DMS53 treated with DMSO at 0.1 percent for 48 hours (cell line): Measurements from ENCODE around the gene PLPP1.

Source experiments
- DNase-seq: peaks from one replicate; lab custom pipeline; 2025; ENCODE audit not compliant: unreplicated experiment; lab: John Stamatoyannopoulos, UW

PLPP1 gene

DNA sequence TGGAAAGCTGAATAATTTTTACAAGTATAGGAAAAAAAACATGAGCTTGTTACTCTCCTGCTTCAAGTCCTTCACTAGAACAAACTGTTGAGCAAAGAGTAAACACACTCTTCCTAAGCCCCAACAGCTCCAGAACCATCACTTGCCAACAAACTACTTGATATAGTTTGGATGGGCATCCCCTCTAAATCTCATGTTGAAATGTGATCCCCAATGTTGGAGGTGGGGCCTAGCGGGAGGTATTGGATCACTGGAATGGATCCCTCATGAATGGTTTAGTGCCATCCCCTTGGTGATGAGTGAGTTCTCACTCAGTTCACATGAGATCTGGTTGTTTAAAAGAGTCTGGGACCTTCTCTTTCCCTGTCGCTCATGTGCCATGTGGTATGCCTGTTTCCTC, 82.8 kb downstream of the PLPP1 start:
- DNase-seq, result no peak

DNA sequence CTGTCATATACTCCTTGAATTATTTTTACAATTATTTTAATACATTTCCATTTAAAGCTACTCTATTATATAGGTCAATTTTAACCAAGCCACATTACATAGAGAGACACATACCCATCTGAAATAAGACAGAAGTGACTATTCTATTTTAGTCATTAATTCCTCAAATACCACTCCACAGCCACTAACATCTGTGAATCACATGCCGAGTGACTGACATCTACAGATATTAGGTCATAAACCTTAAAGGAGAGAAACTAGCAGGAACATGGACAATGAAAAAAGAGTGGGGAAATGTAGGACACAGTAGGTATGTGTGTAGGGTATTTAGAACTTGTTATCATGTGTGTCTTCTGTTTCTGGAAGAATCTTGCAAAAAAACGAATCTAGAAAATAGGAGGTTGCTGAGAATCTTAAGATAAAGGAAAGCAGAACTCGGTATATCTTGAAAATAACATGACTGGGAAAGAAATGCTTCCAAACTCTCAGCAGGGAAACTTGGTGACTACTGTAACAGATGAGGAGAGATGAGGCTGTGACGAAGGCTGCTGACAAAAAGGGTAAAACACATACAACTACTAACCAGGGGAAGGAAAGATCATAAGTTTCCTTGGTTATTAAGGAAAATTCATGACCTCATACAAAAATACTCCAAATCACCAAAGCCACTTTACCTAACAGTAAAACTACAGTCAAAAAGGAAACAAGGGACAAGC, 84.6 kb downstream of the PLPP1 start:
- no peak for DNase-seq

DNA sequence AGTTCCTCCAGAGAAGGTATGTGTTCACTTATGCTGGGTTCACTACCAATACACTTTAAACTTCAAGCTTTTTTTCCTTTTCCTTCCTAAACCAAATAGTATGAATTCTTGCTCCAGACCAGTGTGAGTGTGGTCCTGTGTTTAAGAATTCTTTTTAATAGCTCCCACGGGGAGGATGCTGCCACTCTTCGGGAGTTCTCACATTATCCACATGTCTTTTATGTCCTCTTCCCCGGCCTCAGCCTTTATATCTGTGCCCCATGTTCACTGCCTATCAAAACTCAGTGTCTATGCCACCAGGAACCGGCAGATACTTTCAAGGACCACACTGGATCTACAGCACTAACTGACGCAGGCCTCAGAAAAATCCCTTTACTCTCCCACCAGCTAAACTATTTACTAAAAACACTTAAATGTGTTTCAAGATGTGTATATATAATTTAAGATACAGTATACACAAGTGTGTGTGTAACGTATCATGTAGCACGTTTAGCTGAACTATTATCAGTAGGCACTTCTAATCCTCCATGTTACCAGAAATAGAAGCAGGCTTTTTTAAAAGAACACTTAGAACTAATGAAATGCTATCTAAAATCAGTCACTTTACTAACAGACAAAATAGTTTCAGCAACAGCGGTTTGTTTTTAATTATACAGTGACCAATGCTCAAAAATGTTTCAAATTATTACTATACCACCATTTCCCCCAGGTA, 88.0 kb downstream of the PLPP1 start:
- no peak for DNase-seq

DNA sequence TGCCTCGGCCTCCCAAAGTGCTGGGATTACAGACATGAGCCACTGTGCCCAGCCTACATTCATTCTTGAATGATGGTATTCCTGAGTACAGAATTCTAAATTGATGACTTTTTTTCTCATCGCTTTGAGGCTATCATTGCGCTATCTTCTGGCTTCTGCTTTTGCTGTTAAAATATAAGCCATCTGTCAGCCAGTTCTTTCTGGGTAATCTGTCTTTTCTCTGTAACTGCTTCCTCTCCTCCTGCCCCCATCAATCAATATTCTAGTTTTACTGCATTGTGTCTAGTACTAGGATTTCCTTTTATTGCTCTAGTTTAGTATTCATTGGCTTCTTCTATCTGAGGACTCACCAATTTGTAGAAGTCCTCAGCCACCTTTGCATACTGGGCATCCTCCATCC, 89.0 kb downstream of the PLPP1 start:
- DNase-seq, result no peak

DNA sequence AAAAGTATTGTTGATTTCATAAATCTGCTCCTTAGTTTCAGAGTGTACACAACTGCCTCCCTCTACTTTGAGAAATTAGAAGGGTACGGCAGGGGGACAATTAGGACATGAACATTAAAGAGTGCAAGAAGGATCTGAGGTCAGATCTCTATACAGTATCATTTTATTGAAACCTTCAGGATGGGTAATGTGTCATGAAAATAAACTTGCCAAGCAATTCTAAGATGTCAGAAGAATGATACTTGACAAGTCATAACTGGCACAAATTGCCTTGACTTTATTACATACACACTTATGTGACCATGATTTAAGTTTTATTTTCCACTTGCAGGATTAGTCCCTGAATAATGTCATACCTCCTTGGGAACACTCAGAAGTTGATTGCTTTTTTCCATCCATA, 92.8 kb downstream of the PLPP1 start:
- no peak for DNase-seq

DNA sequence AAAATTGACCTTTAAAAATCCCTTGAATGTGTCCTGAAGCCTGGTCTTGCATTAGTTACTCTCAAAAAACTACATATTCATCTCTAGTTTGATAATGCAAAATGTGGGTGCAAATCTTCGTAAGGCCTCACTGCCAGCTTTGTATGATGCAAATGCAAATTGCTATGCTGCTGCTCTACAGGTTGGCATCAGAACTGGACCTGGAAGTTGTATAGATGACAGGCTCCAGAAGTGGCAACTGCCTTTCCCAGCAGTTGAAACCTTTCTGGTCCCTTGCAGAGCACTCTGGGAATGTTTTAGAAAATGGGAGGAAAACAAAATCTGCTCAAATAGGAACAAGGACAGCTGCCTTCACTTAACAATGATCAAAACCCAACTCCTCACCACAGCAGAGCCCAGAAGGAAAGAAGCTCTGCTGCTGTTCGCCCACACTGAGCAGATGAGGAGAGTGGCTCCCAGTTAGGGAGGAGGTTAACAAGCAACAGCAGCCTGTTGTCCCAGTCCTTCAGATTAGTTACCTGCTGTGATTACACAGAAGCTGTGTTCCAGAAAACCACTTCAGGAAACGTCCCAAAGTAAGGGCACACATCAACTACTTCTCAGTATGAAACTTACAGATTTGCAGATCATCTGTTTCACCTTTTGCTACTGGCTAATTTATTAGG, 93.5 kb downstream of the PLPP1 start:
- DNase-seq, result no peak

DNA sequence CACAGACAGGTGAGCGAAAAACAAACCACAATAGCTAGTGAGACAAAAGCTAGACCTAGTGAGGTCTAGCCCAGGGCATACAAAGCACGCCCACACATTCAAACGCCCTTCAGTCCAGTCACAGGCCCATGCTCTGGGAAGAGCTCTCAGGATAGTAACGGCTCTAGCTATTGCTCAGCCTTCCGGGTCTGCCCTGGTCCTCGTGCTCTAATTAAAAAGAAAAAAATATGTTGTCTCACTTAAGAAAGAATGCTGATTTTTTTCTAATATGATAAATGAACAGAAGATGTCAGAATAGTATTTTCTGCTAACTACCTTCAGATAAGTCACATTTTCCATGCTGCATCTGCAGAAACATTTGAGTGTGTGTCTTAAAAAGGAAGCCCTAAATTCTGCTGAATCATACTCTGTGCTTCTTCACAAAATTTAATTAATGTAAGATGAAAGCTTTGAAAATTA, 94.5 kb downstream of the PLPP1 start:
- DNase-seq, result no peak

DNA sequence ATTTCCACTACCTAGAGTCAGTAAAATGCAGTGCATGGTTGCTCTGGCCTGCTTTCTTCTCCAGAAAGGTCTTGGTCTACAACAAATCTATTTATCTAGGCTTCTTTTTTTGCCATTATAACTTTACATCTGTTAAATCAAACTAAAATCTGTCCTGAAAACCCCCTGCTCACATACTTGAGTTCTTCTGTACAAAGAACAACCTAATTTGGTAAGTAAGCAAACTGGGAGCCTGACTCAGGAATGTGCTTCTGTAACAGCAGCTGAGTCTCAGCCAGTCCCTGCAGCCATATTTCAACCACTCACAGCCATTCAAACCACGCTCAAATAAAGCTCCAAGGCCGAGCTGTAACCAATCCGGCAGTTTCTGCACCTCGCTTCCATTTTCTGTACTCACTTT, 95.8 kb downstream of the PLPP1 start:
- no peak for DNase-seq

DNA sequence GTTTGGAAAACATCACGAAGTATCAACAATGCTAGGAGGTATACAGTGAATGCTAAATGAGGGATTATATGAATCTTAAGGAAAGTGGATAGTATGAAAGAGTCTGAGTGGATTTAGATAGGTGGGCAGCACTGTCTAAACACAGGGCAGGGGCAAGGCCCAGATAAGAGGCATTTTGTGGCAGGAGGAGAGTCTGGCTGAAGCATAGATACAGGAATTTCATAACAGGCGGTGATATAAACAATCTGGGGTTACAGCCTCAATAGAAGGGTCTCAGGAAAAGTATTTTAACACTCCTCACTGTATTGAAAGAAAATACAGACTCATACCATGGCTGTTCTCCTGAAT, 96.9 kb downstream of the PLPP1 start:
- no peak for DNase-seq

DNA sequence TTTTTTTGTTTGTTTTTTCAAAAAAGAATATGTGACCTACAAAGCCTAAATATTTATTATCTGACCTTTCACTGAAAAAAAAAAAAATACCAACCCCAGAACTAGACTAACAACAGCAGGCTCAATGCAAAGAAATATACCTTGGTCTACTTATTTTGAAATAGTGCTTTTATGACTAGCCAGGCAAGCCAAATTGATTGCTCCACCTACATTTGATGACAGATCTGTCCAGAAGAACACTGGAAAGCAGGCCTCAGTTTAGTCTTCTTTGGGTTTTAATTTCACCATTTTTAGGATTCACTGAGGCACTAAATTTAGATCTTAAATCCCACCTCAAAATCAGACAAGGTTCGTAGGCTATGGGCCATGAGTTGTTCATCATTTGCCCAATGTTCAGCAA, 97.3 kb downstream of the PLPP1 start:
- no peak for DNase-seq

DNA sequence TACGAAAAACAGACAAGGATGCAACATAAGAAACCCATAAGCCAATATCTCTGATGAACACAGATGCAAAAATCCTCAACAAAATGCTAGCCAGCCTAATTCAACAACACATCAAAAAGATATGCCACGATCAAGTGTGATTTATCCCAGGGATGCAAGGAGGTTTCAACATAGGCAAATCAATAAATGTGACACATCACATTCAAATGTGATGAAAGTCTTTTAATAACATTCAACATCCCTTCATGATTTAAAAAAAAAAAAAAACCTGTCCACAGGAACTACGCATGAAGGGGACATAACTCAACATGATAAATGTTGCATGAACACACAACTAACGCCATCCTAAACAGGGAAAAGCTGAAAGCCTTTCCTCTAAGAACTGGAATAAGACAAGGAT, 102.2 kb downstream of the PLPP1 start:
- DNase-seq, result no peak

DNA sequence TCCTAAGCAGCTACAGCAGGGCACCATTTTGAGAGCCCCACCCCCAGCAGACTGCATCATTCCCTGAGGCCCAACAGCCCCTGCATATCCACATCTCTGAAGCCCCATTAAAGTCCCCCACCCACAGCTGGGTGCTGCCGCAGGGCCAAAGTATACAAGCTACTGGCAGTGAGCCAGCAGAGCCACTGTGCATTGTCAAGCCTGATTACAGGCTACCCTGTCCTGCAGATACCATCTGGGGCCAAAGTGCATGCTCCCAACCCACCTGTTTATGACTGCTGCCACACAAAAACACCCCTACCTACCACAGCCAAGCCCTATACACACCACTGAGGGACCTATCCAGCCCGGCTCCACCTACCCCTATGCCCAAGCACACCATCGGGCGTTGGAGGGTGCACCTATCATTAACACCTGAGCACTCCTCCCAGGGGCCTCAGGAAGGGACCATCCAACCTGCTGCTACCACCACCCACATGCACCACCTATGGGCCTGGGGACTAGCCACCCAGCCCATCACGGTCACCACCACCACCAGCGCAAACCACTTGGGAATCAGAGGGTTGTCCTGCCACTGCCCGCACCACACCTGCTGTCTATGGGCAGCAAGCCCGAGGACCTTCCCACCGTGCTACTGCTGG, 105.0 kb downstream of the PLPP1 start:
- no peak for DNase-seq

DNA sequence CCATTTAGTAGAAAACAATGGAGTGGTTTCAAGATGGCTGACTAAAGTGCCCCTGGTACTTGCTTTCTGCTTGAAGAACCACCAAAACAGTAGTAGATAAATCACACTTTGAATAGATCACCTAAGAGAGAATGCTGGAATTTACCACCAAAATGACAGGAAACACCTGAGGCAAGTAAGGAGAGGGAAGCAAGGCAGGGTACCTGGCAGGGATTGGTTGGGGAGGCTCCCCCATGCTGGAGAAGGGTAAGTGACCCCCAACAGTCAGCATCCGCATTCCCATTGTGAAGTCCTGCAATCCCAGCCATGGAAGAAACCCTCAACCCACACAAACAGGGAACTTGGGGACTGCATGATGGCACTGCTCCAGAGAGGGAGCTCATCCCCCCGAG, 105.5 kb downstream of the PLPP1 start:
- DNase-seq, result no peak

DNA sequence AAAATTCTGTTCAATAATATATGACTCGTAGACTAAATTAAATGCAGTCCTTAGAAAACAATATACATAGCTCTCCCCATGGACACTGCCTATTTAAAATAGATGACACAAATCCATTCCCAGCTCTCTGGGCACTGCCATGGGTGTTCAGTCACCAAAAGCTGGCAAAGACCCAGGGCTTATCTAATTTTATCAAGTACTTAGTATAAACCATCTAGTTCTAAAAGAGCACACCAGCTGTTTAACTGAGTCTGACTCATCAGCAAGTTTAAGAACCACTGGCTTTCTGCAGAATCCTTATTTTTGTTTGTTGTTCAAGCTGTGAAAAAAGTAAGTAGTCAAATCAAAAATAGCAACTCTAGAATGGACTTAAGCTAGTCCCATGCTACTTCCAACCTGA, 107.6 kb downstream of the PLPP1 start:
- no peak for DNase-seq

DNA sequence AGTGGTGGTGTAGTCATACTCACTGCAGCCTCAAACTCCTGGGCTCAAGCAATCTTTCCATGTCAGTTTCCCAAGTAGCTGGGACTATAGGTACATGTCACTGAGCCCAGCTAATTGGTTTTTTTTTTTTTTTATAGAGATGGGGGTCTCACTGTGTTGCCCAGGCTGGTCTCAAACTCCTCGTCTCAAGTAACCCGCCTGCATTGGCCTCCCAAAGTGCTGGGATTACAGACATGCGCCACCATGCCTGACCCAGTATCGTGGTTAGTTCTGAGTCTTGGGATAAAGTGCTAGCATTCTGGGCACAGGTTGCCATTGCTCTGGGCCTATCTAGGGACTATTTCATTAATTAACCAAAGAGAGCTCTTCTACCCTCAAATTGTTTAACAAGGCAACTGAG, 108.3 kb downstream of the PLPP1 start:
- no peak for DNase-seq

DNA sequence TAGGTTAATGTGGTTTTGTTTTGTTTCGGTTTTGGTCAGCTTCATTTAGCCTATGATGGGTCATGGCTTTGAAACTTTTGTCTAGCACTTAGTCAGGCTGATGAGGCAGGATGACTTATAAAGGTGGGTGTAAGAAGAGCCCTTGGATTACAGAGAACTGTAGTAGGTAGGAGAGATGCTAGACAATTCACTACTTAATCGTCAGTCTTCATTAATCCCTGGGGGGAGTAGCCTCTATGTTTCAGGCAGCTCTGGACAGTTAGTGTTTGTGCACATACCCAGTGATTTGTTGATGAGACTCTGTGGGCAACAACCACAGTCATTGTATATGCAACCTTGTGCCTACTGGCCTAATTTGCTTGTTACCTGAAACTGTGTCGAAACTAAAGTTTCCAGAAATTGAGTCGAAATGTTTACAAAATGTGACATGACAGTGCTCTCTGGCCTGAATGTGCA, 113.7 kb downstream of the PLPP1 start:
- no peak for DNase-seq

DNA sequence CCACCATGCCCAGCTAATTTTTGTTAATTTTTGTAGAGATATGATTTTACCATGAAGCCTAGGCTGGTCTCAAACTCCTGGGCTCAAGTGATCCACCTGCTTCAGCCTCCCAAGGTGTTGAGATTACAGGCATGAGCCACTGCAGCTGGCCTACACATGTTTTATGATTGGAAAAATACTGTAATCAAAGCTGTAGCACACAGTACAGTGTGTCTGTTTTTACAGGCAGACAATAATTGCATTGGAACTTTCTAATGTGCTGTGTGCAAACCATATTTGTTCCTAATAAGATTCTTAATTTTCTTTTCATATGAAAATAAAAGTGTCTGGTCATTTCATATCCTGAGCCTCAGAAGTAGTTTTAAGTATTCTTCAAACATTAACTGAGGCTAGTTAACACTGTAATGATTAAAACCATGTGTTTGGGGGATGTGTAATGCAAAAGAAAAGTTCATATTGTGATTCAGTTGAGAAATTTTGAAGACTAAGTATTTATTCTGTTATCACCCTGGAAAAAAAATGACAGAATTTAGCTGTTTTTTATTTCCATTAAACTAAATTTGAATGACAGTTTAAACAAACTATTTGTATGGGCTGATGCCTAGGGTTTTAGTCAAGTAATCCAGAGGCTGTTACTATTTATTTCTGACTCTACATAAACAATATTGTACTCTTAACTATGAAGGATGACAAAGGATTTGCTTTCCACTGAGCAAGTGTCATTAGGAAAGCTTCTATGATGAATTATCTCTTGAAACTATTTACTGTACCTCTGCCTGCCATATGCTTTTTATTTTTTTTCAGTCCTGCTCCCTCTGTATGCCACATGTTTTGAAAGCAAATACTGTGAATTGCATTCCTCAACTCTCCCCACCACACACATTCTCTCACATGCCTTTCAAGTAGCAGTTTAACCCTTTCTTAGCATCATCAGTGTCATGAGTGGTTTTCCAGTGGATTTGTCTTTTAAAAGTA, 115.5 kb downstream of the PLPP1 start:
- DNase-seq, result no peak

DNA sequence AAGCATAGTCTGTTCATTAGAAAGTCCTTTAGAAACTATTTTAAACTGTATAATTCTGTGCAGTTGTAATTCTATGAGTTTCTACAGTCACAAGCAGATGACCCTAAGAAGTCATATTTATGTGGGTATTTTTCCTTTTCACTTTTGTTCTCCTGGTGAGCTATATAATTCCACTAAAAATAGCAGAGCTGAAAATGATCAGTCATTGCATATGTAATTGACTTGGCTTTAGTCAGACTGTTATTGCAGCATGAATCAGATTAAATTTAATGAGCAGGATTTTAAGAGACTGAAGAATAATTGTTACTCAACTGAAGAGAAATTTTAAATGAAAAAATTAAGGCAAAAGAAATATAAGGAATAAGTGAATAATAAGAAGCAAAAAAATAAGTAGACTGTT, 118.5 kb downstream of the PLPP1 start:
- no peak for DNase-seq

DNA sequence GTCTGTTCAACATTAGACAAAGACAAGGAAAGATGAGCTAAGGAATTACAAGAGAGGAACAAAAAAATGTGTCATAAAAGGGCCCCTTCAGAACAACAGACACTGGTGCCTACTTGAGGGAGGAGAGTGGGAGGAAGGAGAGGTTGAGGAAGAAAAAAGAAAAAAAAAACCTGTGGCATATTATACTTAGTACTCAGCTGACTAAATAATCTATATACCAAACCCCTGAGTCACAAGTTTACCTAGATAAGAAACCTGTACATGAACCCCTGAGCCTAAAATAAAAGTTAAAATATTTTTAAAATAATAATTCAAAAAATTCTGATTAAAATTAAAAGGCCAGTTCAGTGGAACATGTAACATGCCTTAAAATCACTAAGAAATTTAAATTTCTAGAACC, 119.7 kb downstream of the PLPP1 start:
- no peak for DNase-seq

DNA sequence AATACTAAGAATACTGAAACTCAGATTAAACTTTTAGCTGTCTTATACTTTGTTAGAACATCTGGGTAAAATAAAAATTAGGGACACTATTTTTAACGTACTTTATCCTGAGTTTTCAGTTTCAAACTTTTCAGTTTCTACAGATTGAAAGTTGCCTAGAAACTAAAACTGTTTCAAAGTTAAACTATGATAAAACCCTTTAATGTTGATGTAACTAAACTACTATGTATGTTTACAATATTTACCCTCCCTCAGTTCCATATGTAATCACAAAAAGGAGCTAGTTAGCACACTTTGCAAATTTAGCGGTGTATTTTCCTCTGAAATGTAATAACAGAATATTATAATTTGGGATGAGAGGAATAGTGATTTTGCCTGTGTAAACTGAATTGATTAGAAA, 121.1 kb downstream of the PLPP1 start:
- no peak for DNase-seq

DNA sequence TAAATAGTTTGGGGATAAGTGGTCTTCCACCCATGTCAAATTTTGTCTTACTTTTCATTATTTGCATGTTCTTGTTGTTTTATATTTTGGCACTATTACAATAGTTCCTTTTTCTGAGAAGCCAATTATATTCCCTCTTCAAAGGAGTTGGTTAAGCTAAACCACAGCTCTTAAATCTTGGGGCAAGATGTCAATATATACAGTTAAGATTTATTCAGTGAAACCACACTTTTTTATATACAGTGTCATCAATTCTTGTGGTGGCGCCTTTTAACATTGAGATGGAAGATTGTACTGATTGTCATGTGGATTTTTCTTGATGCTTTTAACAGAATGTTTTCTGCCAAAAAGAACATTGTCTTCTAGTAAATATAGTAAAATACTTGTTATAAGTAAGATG, 122.9 kb downstream of the PLPP1 start:
- no peak for DNase-seq
